ENCODE results near the gene AGBL4.

DNA sequence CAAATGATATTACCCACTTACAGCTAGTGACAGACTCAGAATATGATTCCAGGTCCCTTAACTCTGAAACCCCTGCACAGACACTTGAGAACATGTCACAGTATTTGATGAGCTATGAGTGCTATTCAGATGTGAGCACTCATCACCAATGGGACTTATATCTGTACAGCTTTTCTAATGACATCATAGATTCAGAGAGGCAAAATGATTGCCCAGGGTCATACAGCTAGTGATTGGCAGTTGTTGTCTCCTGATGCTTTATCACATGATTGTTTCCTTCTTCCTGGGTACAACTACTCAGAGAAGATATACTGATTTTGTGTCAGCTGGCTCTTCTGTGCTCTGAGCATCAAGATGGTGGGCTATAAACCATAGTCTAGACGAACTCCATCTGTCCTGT lies 819.0 kb downstream of the AGBL4 start:
- TF ChIP-seq POLR2AphosphoS5 (IDR thresholded peaks at IDR 0.05; ENCODE audit: low read depth, low read length) (no peak), POLR2A (IDR thresholded peaks at IDR 0.05; ENCODE audit: low read depth, low read length) (no peak)

Data from GM12892 (cell line).